ENCODE results near the gene KRT76. TPM values are rescaled to one million over a fixed set of nuclear protein-coding genes. Genes with fewer than 3 reads are reported as not detected.

Gene KRT76
- polyA plus RNA-seq, 1 of the 3 experiments (the other 2 are of a cell fraction): not detected

DNA sequence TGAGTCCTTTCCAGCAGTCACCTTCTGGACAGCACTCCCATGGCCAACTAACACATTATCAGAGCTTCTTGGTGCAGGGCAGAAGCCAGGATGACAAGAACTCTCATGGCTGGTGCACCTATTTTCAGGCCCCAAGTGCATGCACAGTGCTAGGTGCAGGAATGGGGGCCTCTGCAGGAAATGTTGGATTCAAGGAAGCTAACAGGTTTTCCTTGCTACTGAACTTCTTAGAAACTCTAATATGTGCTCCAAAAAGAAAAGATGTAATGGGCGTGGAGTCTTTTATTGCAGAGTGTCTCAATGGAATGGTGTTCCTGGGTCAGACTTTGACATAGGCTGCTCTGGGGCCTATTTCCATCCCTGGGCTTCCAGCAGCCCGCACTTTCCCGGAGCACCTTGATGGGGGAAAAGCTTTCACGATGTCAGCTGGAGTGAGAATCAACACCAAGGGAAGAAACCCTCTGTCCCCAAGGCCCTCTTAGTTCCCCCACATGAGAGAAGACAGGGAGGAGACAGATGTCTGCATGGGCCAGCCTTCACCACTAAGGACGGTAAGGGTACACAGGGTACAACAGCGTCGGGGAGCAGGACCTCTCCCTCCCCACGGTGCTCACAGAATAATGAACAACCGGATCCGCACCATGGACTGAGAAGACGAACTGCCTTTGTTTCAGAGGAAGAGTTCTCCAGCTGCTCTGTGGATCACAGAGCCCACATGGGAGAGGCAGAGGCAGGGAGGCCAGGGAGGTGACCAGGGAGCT is 11.9 kb upstream of the KRT76 start:
- TF ChIP-seq FOXM1 (IDR thresholded peaks at IDR 0.05; ENCODE audit: low read depth): no peak
- no peak for TF ChIP-seq ELF1 (IDR thresholded peaks at IDR 0.05)
- TF ChIP-seq RXRA (IDR thresholded peaks at IDR 0.05; ENCODE audit: borderline replicate concordance, low read depth): no peak
- TF ChIP-seq CHD2 (IDR thresholded peaks at IDR 0.05; ENCODE audit: low read length, partially characterized antibody): no peak
- TF ChIP-seq JUND (IDR thresholded peaks at IDR 0.05): no peak
- no peak for TF ChIP-seq MXI1 (IDR thresholded peaks at IDR 0.05; ENCODE audit: low read depth, low read length)
- TF ChIP-seq MEF2A (IDR thresholded peaks at IDR 0.05; ENCODE audit: borderline replicate concordance, low read depth): no peak
- TF ChIP-seq ZBTB33 (IDR thresholded peaks at IDR 0.05; ENCODE audit: borderline replicate concordance, low read depth): no peak
- TF ChIP-seq, protein P1, sequence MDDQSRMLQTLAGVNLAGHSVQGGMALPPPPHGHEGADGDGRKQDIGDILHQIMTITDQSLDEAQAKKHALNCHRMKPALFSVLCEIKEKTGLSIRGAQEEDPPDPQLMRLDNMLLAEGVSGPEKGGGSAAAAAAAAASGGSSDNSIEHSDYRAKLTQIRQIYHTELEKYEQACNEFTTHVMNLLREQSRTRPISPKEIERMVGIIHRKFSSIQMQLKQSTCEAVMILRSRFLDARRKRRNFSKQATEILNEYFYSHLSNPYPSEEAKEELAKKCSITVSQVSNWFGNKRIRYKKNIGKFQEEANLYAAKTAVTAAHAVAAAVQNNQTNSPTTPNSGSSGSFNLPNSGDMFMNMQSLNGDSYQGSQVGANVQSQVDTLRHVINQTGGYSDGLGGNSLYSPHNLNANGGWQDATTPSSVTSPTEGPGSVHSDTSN (IDR thresholded peaks at IDR 0.05): no peak
- no peak for TF ChIP-seq EP300 (IDR thresholded peaks at IDR 0.05; ENCODE audit: borderline replicate concordance in 1 of 2, low read depth in 1 of 2, low read length in 1 of 2)
- TF ChIP-seq, protein P2, sequence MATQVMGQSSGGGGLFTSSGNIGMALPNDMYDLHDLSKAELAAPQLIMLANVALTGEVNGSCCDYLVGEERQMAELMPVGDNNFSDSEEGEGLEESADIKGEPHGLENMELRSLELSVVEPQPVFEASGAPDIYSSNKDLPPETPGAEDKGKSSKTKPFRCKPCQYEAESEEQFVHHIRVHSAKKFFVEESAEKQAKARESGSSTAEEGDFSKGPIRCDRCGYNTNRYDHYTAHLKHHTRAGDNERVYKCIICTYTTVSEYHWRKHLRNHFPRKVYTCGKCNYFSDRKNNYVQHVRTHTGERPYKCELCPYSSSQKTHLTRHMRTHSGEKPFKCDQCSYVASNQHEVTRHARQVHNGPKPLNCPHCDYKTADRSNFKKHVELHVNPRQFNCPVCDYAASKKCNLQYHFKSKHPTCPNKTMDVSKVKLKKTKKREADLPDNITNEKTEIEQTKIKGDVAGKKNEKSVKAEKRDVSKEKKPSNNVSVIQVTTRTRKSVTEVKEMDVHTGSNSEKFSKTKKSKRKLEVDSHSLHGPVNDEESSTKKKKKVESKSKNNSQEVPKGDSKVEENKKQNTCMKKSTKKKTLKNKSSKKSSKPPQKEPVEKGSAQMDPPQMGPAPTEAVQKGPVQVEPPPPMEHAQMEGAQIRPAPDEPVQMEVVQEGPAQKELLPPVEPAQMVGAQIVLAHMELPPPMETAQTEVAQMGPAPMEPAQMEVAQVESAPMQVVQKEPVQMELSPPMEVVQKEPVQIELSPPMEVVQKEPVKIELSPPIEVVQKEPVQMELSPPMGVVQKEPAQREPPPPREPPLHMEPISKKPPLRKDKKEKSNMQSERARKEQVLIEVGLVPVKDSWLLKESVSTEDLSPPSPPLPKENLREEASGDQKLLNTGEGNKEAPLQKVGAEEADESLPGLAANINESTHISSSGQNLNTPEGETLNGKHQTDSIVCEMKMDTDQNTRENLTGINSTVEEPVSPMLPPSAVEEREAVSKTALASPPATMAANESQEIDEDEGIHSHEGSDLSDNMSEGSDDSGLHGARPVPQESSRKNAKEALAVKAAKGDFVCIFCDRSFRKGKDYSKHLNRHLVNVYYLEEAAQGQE (IDR thresholded peaks at IDR 0.05; ENCODE audit: low read depth, low read length): no peak
- no peak for TF ChIP-seq FOXJ3 (CRISPR knock-in tag; IDR thresholded peaks at IDR 0.05)
- no peak for TF ChIP-seq USF2 (IDR thresholded peaks at IDR 0.05; ENCODE audit: borderline replicate concordance, low read depth, low read length)
- TF ChIP-seq TAF1 (IDR thresholded peaks at IDR 0.05; ENCODE audit: borderline replicate concordance, low read depth, low read length): no peak
- TF ChIP-seq RFX5 (IDR thresholded peaks at IDR 0.05; ENCODE audit: low read length): no peak
- no peak for TF ChIP-seq RAD21 (IDR thresholded peaks at IDR 0.05; ENCODE audit: low read length)
- H3K79me2 ChIP-seq (ENCODE audit: insufficient read depth): no peaks in the 10 kb centered on the region
- no peak for DNase-seq
- no peak overlapping the region for H3K27ac ChIP-seq (ENCODE audit: low read depth in 2 of 2, low read length in 1 of 2)
- H3K4me3 ChIP-seq (ENCODE audit: low read depth in 2 of 2, low read length in 1 of 2): no peak overlapping the region
- no peaks in the 10 kb centered on the region for H3K9me2 ChIP-seq
- no peaks in the 10 kb centered on the region for H3K9me3 ChIP-seq
- CTCF ChIA-PET: interaction anchor here (2.5 kb wide), 1 partner anchor 192 kb away, joined by 6 read pairs; no protein-coding TSS in a partner anchor
- H2AFZ ChIP-seq (ENCODE audit: low read depth): no peak overlapping the region
- H3K27me3 ChIP-seq (ENCODE audit: insufficient read depth): peaks cover 20% of the 10 kb centered on the region; the same call in 1 of the 2 replicates
- H4K20me1 ChIP-seq (ENCODE audit: insufficient read depth): no peaks in the 10 kb centered on the region
- WGBS (ENCODE audit: low lambda C conversion rate): 52% methylated on average over 10 of the region's 11 CpGs
- H3K4me1 ChIP-seq (ENCODE audit: control insufficient read depth in 1 of 2, insufficient read depth in 2 of 2, low read depth in 1 of 2, low read length in 1 of 2): no peaks in the 10 kb centered on the region
- H3K4me2 ChIP-seq: no peak overlapping the region
- POLR2A ChIA-PET: no interaction called here
- no peaks in the 10 kb centered on the region for H3K36me3 ChIP-seq (replicated peaks in 1 of 2; ENCODE audit: control insufficient read depth in 1 of 2, insufficient read depth in 2 of 2, low read length in 1 of 2)
- H3K9ac ChIP-seq: no peak overlapping the region
- H3F3A ChIP-seq (replicated peaks; ENCODE audit: insufficient read depth): no peaks in the 10 kb centered on the region

Data from SK-N-SH (cell line).